Suppressor macrophage (primary cell): Measurements from ENCODE around the gene NDUFAF3.
A peak's percentile ranks its signal among the peaks of the same experiment; 100 is the strongest.
"Not testable (repeated sequence)": the region's sequence is repeated elsewhere in the genome, so short reads cannot be mapped to it uniquely, and the experiment has no call there.

ENCODE experiments used
- DNase-seq, 4 experiments: peaks; one replicate each; pipeline ENCODE4 v3.0.0-alpha.2; 2020 to 2022

NDUFAF3 gene

GRCh38 chr3:48999085-48999858, 22.6 kb upstream of the NDUFAF3 start:
- DNase-seq, result no peak

- DNase-seq, result no peak
Measured at GRCh38 chr3:49001155-49001554, 20.8 kb upstream of the NDUFAF3 start.

- DNase-seq, result peak in 2 of 4 experiments; percentile 25 to 27
Measured at GRCh38 chr3:49004352-49005302, 17.3 kb upstream of the NDUFAF3 start.

- no peak for DNase-seq
Measured at GRCh38 chr3:49005303-49005680, 16.6 kb upstream of the NDUFAF3 start.

- no peak for DNase-seq
Measured at GRCh38 chr3:49005998-49006397, 15.9 kb upstream of the NDUFAF3 start.

GRCh38 chr3:49006408-49007067, 15.4 kb upstream of the NDUFAF3 start:
- DNase-seq, result peak; percentile 36 to 70 (median 48)

GRCh38 chr3:49007068-49007770, 14.7 kb upstream of the NDUFAF3 start, which contains the start of gene WDR6:
Gene WDR6, plus strand, starts transcription at chr3:49007391. Its CDS starts 41 bp downstream, at chr3:49007432.
- peak; percentile 94 to 98 (median 96) for DNase-seq

- peak; percentile 78 to 92 (median 86) for DNase-seq
Measured at GRCh38 chr3:49007771-49008528, 14.0 kb upstream of the NDUFAF3 start.

GRCh38 chr3:49008627-49009026, 13.3 kb upstream of the NDUFAF3 start:
- not testable (repeated sequence) for DNase-seq

- no peak for DNase-seq
Measured at GRCh38 chr3:49009396-49009795, 12.5 kb upstream of the NDUFAF3 start.

- no peak for DNase-seq
Measured at GRCh38 chr3:49012441-49013017, 9.4 kb upstream of the NDUFAF3 start.

- DNase-seq, result no peak
Measured at GRCh38 chr3:49013113-49013737, 8.7 kb upstream of the NDUFAF3 start.

GRCh38 chr3:49013738-49014660, 7.9 kb upstream of the NDUFAF3 start:
- DNase-seq, result peak; percentile 49 to 74 (median 60)

- no peak for DNase-seq
Measured at GRCh38 chr3:49015072-49015471, 6.8 kb upstream of the NDUFAF3 start.

GRCh38 chr3:49015765-49016164, 6.2 kb upstream of the NDUFAF3 start:
- DNase-seq, result no peak

- no peak for DNase-seq
Measured at GRCh38 chr3:49016414-49017228, 5.3 kb upstream of the NDUFAF3 start.

GRCh38 chr3:49017229-49017970, 4.5 kb upstream of the NDUFAF3 start:
- DNase-seq, result peak in 3 of 4 experiments; percentile 21 to 52 (median 40)
